K562 (cell line): ENCODE measurements around the gene CSF1. TPM values are rescaled to one million over a fixed set of nuclear protein-coding genes. Genes with fewer than 3 reads are reported as not detected.

Experiments used
- BMI1 ChIP-seq: fragments of 150-350 bp; IDR thresholded peaks from 2 replicates; pipeline ENCODE4 v1.6.1; 2014; ENCODE audit warnings: low read length
- CBX1 ChIP-seq: sonication (generic); IDR thresholded peaks from 2 replicates; pipeline ENCODE4 v1.6.1; 2016; ENCODE audit warnings: antibody characterized with exemption, low read depth, mild to moderate bottlenecking
- CSDE1 ChIP-seq, 2 experiments: fragments of 450-650 bp; IDR thresholded peaks; 2 replicates each; pipeline ENCODE4 v1.6.1; 2016; ENCODE audit warnings: mild to moderate bottlenecking in 1 of 2
- GABPB2 ChIP-seq: fragments of 250-450 bp; sonication (Bioruptor Pico); conservative IDR thresholded peaks from 2 replicates; pipeline ENCODE4 v1.5.1; 2021; ENCODE audit warnings: mild to moderate bottlenecking
- IFI16 ChIP-seq: fragments of 250-450 bp; sonication (Bioruptor Pico); IDR thresholded peaks from 2 replicates; pipeline ENCODE4 v2.1.2; 2022; ENCODE audit warnings: mild to moderate bottlenecking, inconsistent platforms
- MBD1 ChIP-seq: fragments of 250-450 bp; sonication (Bioruptor Pico); IDR thresholded peaks from 2 replicates; pipeline ENCODE4 v1.8.0; 2022; ENCODE audit warnings: inconsistent platforms
- RHOXF2B ChIP-seq: fragments of 250-450 bp; sonication (Bioruptor Pico); conservative IDR thresholded peaks from 2 replicates; pipeline ENCODE4 v1.5.1; 2021
- SP1 ChIP-seq: sonication (generic); formaldehyde crosslinking; IDR thresholded peaks from 2 replicates; pipeline ENCODE4 v1.8.1; 2022; ENCODE audit warnings: mild to moderate bottlenecking, missing genetic modification reagents
- THAP12 ChIP-seq: fragments of 250-450 bp; sonication (Bioruptor Pico); IDR thresholded peaks from 2 replicates; pipeline ENCODE4 v1.9.0; 2021; ENCODE audit warnings: mild to moderate bottlenecking, inconsistent platforms
- ZC3H8 ChIP-seq: fragments of 450-650 bp; IDR thresholded peaks from 2 replicates; pipeline ENCODE4 v1.6.1; 2017
- polyA plus RNA-seq, 8 experiments: library from polyadenylated mRNA; depleted of rRNA in 4 of 8; stranded (reverse) in 5 of 8; unstranded in 3 of 8; fragments of >200 nt; fragmentation: Nextera tagmentation in 2 of 8; fragmentation: Illumina TruSeq in 1 of 8; extraction: Ambion mirVana in 2 of 8; extraction: Trizol in 1 of 8; gene quantifications; 2 replicates each; pipeline versions ENCODE4 v1.2.1 to v1.2.3, GENCODE V29; 2011 to 2014; ENCODE audit warnings: inconsistent platforms in 1 of 8, missing spikeins in 1 of 8
- total RNA-seq, 7 experiments: library from RNA; depleted of rRNA in 6 of 7; stranded (reverse); fragments of >200 nt in 6 of 7; fragmentation: Illumina TruSeq in 2 of 7; extraction: Trizol in 2 of 7; gene quantifications; 2 replicates each; pipeline versions ENCODE4 v1.2.1 to v1.2.3, GENCODE V29; 2011 to 2021; ENCODE audit warnings: low replicate concordance in 1 of 7
- TF ChIP-seq, protein P1 (sequence below), 3 experiments: fragments of 200-800 bp in 1 of 3; sonication (Bioruptor generic) in 1 of 3; sonication (generic) in 1 of 3; formaldehyde crosslinking in 1 of 3; IDR thresholded peaks; 2 replicates each; pipeline versions ENCODE4 v1.6.1 to v1.8.0; 2016 to 2022; ENCODE audit warnings: mild to moderate bottlenecking in 2 of 3, missing compliant biosample characterization in 2 of 3, missing genetic modification characterization in 2 of 3, missing genetic modification reagents in 1 of 3
- TF ChIP-seq, protein P2 (sequence below), 2 experiments: fragments of 450-650 bp; formaldehyde crosslinking in 1 of 2; IDR thresholded peaks; 2 replicates each; pipeline versions ENCODE4 v1.4.0 to v1.6.1; 2014 to 2020; ENCODE audit warnings: mild to moderate bottlenecking in 2 of 2, borderline replicate concordance in 1 of 2, low read depth in 1 of 2

CSF1 gene
- total and polyA plus RNA-seq, 9 of the 15 experiments (the other 6 are each of a cell fraction or from before 2014, with no cell fraction given) = 0.18 to 11.8 (median 2.8) TPM

GRCh38 chr1:109880971-109881894 lies 29.4 kb upstream of the CSF1 start (continued):
- no peak for TF ChIP-seq CBX1
- TF ChIP-seq ZC3H8 = no peak
- no peak for TF ChIP-seq GABPB2 (CRISPR knock-in tag)
- no peak for TF ChIP-seq RHOXF2B (CRISPR knock-in tag)
- TF ChIP-seq, protein P1, sequence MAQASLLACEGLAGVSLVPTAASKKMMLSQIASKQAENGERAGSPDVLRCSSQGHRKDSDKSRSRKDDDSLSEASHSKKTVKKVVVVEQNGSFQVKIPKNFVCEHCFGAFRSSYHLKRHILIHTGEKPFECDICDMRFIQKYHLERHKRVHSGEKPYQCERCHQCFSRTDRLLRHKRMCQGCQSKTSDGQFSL (CRISPR knock-in tag; IDR thresholded peaks at IDR 0.05) = no peak
- TF ChIP-seq, protein P1 (tag; IDR thresholded peaks at IDR 0.05) = no peak
- TF ChIP-seq MBD1 (CRISPR knock-in tag) = no peak
- TF ChIP-seq, protein P2, sequence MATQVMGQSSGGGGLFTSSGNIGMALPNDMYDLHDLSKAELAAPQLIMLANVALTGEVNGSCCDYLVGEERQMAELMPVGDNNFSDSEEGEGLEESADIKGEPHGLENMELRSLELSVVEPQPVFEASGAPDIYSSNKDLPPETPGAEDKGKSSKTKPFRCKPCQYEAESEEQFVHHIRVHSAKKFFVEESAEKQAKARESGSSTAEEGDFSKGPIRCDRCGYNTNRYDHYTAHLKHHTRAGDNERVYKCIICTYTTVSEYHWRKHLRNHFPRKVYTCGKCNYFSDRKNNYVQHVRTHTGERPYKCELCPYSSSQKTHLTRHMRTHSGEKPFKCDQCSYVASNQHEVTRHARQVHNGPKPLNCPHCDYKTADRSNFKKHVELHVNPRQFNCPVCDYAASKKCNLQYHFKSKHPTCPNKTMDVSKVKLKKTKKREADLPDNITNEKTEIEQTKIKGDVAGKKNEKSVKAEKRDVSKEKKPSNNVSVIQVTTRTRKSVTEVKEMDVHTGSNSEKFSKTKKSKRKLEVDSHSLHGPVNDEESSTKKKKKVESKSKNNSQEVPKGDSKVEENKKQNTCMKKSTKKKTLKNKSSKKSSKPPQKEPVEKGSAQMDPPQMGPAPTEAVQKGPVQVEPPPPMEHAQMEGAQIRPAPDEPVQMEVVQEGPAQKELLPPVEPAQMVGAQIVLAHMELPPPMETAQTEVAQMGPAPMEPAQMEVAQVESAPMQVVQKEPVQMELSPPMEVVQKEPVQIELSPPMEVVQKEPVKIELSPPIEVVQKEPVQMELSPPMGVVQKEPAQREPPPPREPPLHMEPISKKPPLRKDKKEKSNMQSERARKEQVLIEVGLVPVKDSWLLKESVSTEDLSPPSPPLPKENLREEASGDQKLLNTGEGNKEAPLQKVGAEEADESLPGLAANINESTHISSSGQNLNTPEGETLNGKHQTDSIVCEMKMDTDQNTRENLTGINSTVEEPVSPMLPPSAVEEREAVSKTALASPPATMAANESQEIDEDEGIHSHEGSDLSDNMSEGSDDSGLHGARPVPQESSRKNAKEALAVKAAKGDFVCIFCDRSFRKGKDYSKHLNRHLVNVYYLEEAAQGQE (IDR thresholded peaks at IDR 0.05; ENCODE audit: borderline replicate concordance) = peak; percentile 64; the same call in 1 of the 2 replicates
- TF ChIP-seq, protein P2 (CRISPR knock-in tag; IDR thresholded peaks at IDR 0.05; ENCODE audit: low read depth) = no peak
- no peak for TF ChIP-seq THAP12 (CRISPR knock-in tag)
- no peak for TF ChIP-seq SP1 (CRISPR knock-in tag)
- no peak for TF ChIP-seq BMI1
- TF ChIP-seq IFI16 (CRISPR knock-in tag) = no peak
- no peak for TF ChIP-seq CSDE1 (IDR thresholded peaks at IDR 0.05)
